Activated CD4-positive, alpha-beta memory T cell treated with anti-CD3 and anti-CD28 coated beads for 36 hours (primary cell): Measurements from ENCODE around the gene NOS1AP. TPM values are rescaled to one million over a fixed set of nuclear protein-coding genes. Genes with fewer than 3 reads are reported as not detected.

ENCODE experiments used
- CTCF ChIA-PET: fragments of 350-600 bp; sonication (Branson Sonifier 250); formaldehyde crosslinking; loops from one replicate; lab custom pipeline; 2021; ENCODE audit warnings: antibody characterized with exemption, inconsistent platforms; lab: Charles Lee
- POLR2A ChIA-PET: fragments of 350-600 bp; sonication (Branson Sonifier 250); formaldehyde crosslinking; loops from one replicate; lab custom pipeline; 2021; ENCODE audit warnings: antibody characterized with exemption; lab: Charles Lee
- DNase-seq: peaks from one replicate; pipeline ENCODE4 v3.0.0-alpha.2; 2020
- H3K27ac Mint-ChIP-seq: one replicate; pipeline ENCODE4 v1.8.0; 2021; ENCODE audit warnings: mixed read lengths
- H3K27me3 Mint-ChIP-seq: one replicate; pipeline ENCODE4 v1.8.0; 2021; ENCODE audit warnings: mixed read lengths
- H3K36me3 Mint-ChIP-seq: one replicate; pipeline ENCODE4 v1.8.0; 2021; ENCODE audit warnings: mixed read lengths
- H3K4me1 Mint-ChIP-seq: one replicate; pipeline ENCODE4 v1.8.0; 2021; ENCODE audit warnings: low read depth, mixed read lengths
- H3K4me3 Mint-ChIP-seq: one replicate; pipeline ENCODE4 v1.8.0; 2021; ENCODE audit warnings: mild to moderate bottlenecking, mixed read lengths
- H3K9me3 Mint-ChIP-seq: one replicate; pipeline ENCODE4 v1.8.0; 2021; ENCODE audit warnings: mixed read lengths
- intact Hi-C: fragments of 100-400 bp; cut with micrococcal nuclease; formaldehyde crosslinking; loops from one replicate; pipeline ENCODE4 v1.15.1; 2023
- total RNA-seq, 2 experiments: library from RNA; stranded (reverse); gene quantifications; one replicate each; pipeline ENCODE4 v1.2.3, GENCODE V29; 2021

The NOS1AP gene
- total RNA-seq, 2 experiments from 2014 or later, result 0.12 TPM; not detected in 1

DNA sequence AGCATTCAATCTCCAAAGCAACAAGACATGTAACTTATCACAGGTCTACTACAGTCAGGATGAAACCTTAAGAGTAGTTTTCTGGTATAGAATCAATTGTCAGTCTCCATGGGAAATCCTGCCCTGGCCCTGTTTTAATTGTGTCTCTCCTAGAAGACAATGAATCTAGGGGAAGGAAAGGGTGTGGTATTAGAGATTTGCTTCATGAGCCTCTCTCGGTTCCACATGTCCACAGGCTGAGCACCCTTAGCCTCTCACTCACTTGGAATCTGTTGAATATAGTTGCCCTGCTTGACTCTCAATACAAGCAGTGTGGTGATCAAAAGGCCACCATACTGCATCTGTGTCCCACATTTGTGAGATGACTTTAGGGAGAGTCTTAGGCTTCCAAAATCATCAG lies 289.4 kb downstream of the NOS1AP start:
- POLR2A ChIA-PET, result no interaction called here
- intact Hi-C loops, result no loop called here
- H3K27ac Mint-ChIP-seq, result no peak overlapping the region
- no peak overlapping the region for H3K4me3 Mint-ChIP-seq
- H3K4me1 Mint-ChIP-seq, result no peaks in the 10 kb centered on the region
- H3K27me3 Mint-ChIP-seq, result peaks cover 4% of the 10 kb centered on the region
- H3K36me3 Mint-ChIP-seq, result no peaks in the 10 kb centered on the region
- CTCF ChIA-PET, result interaction anchor here (0.6 kb wide), 1 partner anchor 10 kb away, joined by 3 read pairs; no protein-coding TSS in a partner anchor
- H3K9me3 Mint-ChIP-seq, result no peaks in the 10 kb centered on the region
- no peak for DNase-seq

DNA sequence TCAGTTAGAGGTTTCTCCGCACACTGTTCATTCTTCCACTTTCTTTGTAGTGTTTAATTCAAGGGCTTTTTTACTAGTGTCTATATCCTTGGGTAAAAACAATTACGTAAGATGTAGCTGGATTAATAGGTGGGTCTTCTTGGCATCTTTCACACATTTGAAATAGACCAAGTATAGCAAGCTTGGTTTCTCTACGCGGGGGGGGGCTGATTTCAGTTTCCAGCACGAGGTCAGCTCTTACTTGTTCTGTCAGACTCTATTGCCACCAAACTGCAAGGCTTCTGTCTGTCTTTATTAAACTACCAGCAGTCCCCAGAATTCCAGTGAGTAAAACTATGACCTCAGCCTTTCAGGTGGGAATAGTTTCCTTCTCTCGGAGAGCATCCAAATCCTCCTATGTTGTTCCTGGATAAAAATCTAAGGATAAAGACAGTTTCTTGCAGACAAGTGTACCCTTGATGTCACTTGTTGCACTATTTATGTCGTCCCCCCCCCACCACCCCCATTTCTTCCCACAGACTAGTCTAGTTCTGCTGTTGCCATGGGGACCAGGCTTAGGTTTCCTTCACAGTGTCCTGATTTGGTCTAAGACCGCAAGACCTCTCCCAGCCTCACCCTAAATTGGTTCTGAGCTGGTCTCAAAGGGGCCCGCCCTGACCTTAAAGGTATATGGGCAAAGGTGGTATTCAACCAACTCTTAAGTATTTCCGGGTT lies 290.2 kb downstream of the NOS1AP start:
- DNase-seq, result no peak
- Mint-ChIP-seq H3K4me1 (no peaks in the 10 kb centered on the region), H3K9me3 (no peaks in the 10 kb centered on the region), H3K27me3 (peaks cover 4% of the 10 kb centered on the region), H3K36me3 (no peaks in the 10 kb centered on the region), H3K27ac (no peak overlapping the region), H3K4me3 (no peak overlapping the region)
- POLR2A ChIA-PET, result no interaction called here
- intact Hi-C loops, result no loop called here
- CTCF ChIA-PET, result interaction anchor here (0.6 kb wide), 1 partner anchor 11 kb away, joined by 3 read pairs; no protein-coding TSS in a partner anchor

DNA sequence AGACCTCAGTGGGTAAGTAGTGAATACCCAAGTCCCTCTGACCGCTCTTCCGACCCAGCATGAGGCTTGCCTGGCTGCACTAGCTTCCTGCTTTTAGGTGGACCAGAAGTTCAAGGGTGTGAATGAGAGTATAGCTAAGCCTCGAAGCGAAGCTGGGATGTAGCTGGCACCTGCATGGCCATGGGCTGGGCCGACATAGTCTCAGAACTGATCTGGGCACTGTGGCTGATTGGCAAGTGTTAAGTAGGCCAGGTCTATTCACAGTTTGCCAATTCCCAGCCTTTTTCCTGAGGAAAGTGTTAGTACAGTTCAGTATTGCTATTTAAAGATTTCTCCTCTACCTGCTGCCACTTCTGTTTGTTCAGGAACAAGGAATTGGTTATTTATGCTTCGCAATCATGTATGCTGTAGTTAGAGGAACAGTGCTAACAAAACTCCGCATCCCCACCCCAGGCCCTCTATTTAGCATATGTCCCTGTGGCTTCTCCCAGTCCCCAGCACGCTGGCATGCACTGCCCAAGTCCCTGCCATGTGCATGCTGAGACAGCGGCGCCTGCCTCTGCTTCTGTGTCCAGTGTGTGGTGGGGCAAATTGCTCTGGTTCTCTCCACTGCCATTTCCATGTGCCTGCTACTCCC lies 290.9 kb downstream of the NOS1AP start:
- peaks cover 4% of the 10 kb centered on the region for H3K27me3 Mint-ChIP-seq
- no peaks in the 10 kb centered on the region for H3K4me1 Mint-ChIP-seq
- no peak for DNase-seq
- H3K36me3 Mint-ChIP-seq, result no peaks in the 10 kb centered on the region
- H3K9me3 Mint-ChIP-seq, result no peaks in the 10 kb centered on the region
- ChIA-PET POLR2A (no interaction called here), CTCF (no interaction called here)
- intact Hi-C loops, result no loop called here
- H3K4me3 Mint-ChIP-seq, result no peak overlapping the region
- no peak overlapping the region for H3K27ac Mint-ChIP-seq

DNA sequence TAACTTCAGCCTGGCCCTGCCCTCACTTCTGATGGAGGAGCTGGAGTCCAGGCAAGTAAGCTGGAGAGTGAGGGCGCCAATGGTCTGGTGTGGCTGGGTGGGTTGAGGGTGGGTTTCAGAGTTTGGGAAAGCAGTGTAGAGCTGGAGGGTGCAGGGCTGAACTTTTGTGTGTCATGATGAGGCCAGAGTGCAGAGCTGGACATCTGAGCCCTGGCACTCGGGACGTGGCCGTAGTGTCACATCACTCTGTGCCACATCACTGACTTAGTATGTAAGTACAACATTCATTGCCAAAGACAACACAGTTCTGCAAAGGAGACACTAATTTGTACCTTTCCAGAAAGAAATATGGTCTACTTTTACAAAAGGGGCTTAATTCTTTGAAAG lies 291.4 kb downstream of the NOS1AP start:
- Mint-ChIP-seq H3K4me1 (no peaks in the 10 kb centered on the region), H3K27ac (no peak overlapping the region), H3K27me3 (peaks cover 4% of the 10 kb centered on the region), H3K36me3 (no peaks in the 10 kb centered on the region), H3K4me3 (no peak overlapping the region), H3K9me3 (no peaks in the 10 kb centered on the region)
- ChIA-PET POLR2A (no interaction called here), CTCF (no interaction called here)
- intact Hi-C loops, result no loop called here
- DNase-seq, result no peak

DNA sequence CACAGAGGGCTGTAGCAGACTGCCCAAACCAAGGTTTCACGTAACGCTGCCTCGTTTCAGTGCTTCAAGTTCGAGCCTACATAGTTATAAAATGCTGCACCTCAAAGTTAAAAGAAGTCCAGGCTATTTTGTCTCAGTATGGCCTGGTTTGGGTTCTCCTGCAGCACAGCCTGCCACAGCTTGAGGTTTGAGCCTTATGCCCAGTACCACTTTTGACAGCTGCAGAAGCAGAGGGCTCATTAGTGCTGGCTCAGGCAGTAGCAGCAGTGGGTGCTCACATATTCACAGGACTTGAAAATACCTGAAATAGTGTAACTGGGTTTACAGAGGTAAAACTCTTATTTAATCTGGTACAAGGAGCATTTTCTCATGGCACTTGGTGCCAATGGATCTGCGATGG lies 291.9 kb downstream of the NOS1AP start:
- H3K36me3 Mint-ChIP-seq, result no peaks in the 10 kb centered on the region
- H3K4me3 Mint-ChIP-seq, result no peak overlapping the region
- intact Hi-C loops, result no loop called here
- DNase-seq, result no peak
- no peaks in the 10 kb centered on the region for H3K9me3 Mint-ChIP-seq
- CTCF ChIA-PET, result no interaction called here
- POLR2A ChIA-PET, result no interaction called here
- H3K4me1 Mint-ChIP-seq, result no peaks in the 10 kb centered on the region
- peaks cover 4% of the 10 kb centered on the region for H3K27me3 Mint-ChIP-seq
- H3K27ac Mint-ChIP-seq, result no peak overlapping the region

DNA sequence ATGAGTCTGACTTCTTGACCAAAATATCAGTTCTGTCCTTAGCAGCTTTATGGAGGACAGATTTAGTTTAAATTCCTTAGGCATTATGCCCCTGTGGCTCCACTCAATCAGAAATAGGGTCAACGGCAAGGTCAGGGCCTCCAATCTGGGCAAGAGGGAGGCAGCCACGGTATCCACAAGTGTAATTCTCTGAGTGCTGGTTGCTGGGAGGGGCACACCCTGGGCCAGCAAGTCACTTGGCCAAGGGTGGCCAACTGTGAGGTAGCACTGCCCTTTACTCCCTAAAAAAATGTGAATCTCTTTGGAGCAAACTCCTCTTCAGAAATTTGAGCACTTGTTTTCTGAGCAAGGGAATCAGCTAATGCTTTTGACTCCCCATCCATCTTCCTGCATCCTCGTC lies 294.3 kb downstream of the NOS1AP start:
- ChIA-PET POLR2A (no interaction called here), CTCF (no interaction called here)
- Mint-ChIP-seq H3K4me1 (no peaks in the 10 kb centered on the region), H3K27ac (no peak overlapping the region), H3K4me3 (no peak overlapping the region), H3K9me3 (no peaks in the 10 kb centered on the region), H3K36me3 (no peaks in the 10 kb centered on the region), H3K27me3 (no peaks in the 10 kb centered on the region)
- intact Hi-C loops, result no loop called here
- DNase-seq, result no peak

DNA sequence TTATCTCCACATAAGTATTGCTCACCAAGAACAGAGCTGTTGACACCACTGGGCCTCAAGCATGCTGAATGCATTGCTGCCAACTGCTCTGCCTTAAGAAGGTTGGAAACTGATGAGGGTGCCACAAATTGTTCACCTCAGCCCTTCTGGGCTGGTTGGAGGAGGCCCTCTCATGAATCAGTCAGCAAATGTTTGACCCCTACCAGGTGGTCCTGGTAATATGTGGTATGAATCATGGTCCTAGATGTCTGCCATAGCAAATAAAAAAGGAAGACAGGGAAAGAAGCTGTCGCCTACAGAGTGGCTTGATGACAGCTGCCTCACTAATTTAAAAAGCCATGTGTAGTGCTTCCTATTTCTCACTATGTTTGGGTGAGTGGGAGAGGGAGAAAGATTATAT lies 295.0 kb downstream of the NOS1AP start:
- ChIA-PET CTCF (no interaction called here), POLR2A (no interaction called here)
- Mint-ChIP-seq H3K4me1 (no peaks in the 10 kb centered on the region), H3K36me3 (no peaks in the 10 kb centered on the region), H3K4me3 (no peak overlapping the region), H3K27ac (no peak overlapping the region), H3K27me3 (no peaks in the 10 kb centered on the region), H3K9me3 (no peaks in the 10 kb centered on the region)
- intact Hi-C loops, result no loop called here
- no peak for DNase-seq

DNA sequence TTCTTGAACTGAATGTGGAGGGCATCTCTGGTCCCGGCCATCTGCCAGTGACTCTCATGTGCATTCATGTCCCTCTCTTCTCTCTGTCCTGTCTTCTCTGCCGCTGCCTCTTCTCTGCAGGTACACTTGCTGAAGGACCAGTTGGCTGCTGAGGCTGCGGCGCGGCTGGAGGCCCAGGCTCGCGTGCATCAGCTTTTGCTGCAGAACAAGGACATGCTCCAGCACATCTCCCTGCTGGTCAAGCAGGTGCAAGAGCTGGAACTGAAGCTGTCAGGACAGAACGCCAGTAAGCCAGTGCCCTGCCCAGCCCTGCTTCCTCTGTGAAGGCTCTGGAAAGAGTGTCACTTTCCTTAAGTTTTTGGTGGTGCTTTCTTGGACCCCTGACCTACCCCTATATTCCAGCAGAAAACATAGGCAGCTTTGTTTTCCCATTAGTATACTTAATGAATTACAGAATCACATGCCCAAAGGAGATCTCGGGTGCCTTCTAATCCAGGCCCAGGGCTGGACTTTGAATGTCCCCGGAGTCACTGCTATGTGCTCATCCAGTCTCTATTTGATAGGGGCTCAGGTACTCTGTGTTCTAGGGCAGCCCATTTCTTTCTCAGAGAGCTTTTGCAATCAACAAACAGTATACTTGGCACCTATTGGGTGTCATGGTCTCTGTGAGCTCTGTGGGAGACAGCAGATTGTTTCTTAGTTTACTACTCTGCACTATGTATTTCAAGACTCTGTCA lies 296.0 kb downstream of the NOS1AP start:
- H3K27me3 Mint-ChIP-seq, result no peaks in the 10 kb centered on the region
- DNase-seq, result no peak
- no peaks in the 10 kb centered on the region for H3K9me3 Mint-ChIP-seq
- no peaks in the 10 kb centered on the region for H3K4me1 Mint-ChIP-seq
- ChIA-PET POLR2A (no interaction called here), CTCF (interaction anchor here (1.0 kb wide), 1 partner anchor 309 kb away, joined by 4 read pairs; no protein-coding TSS in a partner anchor)
- intact Hi-C loops, result no loop called here
- no peak overlapping the region for H3K27ac Mint-ChIP-seq
- H3K36me3 Mint-ChIP-seq, result no peaks in the 10 kb centered on the region
- H3K4me3 Mint-ChIP-seq, result no peak overlapping the region

DNA sequence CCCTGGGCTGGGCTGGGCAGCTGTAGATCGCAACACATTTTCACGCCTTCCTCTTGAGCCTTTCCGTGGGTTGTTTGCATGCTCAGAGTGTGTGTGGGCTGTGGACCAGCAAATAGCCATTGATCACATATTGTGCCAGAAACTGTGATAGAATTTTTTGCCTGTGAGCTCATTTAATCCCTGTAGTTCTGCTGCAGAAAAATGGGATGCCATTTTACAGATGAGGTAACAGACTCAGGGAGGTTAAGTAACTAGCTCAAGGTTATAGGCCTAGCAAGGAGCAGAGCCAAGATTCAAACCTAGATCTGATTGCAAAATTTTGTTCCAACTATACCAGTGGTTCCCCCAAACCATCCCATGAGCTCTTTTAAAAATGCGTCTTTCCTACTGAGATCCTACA lies 296.7 kb downstream of the NOS1AP start:
- intact Hi-C loops, result no loop called here
- DNase-seq, result no peak
- H3K27ac Mint-ChIP-seq, result no peak overlapping the region
- H3K4me3 Mint-ChIP-seq, result no peak overlapping the region
- no peaks in the 10 kb centered on the region for H3K9me3 Mint-ChIP-seq
- H3K4me1 Mint-ChIP-seq, result no peaks in the 10 kb centered on the region
- no peaks in the 10 kb centered on the region for H3K27me3 Mint-ChIP-seq
- ChIA-PET CTCF (interaction anchor here (1.0 kb wide), 1 partner anchor 310 kb away, joined by 4 read pairs; no protein-coding TSS in a partner anchor), POLR2A (no interaction called here)
- H3K36me3 Mint-ChIP-seq, result no peaks in the 10 kb centered on the region

DNA sequence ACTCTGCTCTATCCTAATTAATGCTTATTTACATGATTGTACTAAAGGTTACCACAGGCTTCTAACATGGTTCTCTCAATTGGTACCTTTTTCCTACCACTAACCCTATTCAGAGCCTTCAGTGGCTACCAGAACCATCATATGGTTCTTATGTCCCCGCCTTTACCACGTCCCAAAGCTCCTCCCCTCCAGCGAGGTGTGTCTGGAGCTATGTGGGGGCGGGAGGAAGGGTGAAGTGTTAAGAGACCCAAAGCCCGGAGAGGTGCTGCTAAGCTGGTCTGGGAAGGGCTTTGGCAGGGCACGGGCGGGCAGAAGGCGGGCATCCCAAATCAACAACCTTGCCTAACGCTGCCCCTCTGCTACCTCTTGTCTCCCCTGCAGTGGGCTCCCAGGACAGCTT lies 297.2 kb downstream of the NOS1AP start:
- H3K27ac Mint-ChIP-seq, result no peak overlapping the region
- no peaks in the 10 kb centered on the region for H3K36me3 Mint-ChIP-seq
- intact Hi-C loops, result no loop called here
- POLR2A ChIA-PET, result no interaction called here
- H3K4me3 Mint-ChIP-seq, result peak overlapping the region; percentile 11
- H3K9me3 Mint-ChIP-seq, result no peaks in the 10 kb centered on the region
- DNase-seq, result no peak
- CTCF ChIA-PET, result no interaction called here
- no peaks in the 10 kb centered on the region for H3K27me3 Mint-ChIP-seq
- H3K4me1 Mint-ChIP-seq, result no peaks in the 10 kb centered on the region

DNA sequence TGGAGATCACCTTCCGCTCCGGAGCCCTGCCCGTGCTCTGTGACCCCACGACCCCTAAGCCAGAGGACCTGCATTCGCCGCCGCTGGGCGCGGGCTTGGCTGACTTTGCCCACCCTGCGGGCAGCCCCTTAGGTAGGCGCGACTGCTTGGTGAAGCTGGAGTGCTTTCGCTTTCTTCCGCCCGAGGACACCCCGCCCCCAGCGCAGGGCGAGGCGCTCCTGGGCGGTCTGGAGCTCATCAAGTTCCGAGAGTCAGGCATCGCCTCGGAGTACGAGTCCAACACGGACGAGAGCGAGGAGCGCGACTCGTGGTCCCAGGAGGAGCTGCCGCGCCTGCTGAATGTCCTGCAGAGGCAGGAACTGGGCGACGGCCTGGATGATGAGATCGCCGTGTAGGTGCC lies 297.6 kb downstream of the NOS1AP start:
- CTCF ChIA-PET, result no interaction called here
- POLR2A ChIA-PET, result no interaction called here
- Mint-ChIP-seq H3K4me1 (no peaks in the 10 kb centered on the region), H3K27me3 (no peaks in the 10 kb centered on the region), H3K36me3 (no peaks in the 10 kb centered on the region), H3K4me3 (peak overlapping the region; percentile 11), H3K27ac (no peak overlapping the region), H3K9me3 (no peaks in the 10 kb centered on the region)
- intact Hi-C loops, result no loop called here
- DNase-seq, result no peak

DNA sequence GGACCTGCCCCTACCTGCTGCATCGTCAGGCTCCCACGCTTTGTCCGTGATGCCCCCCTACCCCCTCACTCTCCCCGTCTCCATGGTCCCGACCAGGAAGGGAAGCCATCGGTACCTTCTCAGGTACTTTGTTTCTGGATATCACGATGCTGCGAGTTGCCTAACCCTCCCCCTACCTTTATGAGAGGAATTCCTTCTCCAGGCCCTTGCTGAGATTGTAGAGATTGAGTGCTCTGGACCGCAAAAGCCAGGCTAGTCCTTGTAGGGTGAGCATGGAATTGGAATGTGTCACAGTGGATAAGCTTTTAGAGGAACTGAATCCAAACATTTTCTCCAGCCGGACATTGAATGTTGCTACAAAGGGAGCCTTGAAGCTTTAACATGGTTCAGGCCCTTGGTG lies 298.3 kb downstream of the NOS1AP start:
- DNase-seq, result no peak
- ChIA-PET POLR2A (no interaction called here), CTCF (no interaction called here)
- intact Hi-C loops, result no loop called here
- H3K27me3 Mint-ChIP-seq, result no peaks in the 10 kb centered on the region
- no peaks in the 10 kb centered on the region for H3K4me1 Mint-ChIP-seq
- no peak overlapping the region for H3K4me3 Mint-ChIP-seq
- H3K9me3 Mint-ChIP-seq, result no peaks in the 10 kb centered on the region
- H3K36me3 Mint-ChIP-seq, result no peaks in the 10 kb centered on the region
- no peak overlapping the region for H3K27ac Mint-ChIP-seq
